ENCODE results near the gene TNXB.
"Not testable (repeated sequence)": the region's sequence is repeated elsewhere in the genome, so short reads cannot be mapped to it uniquely, and the experiment has no call there.

Gene TNXB

DNA sequence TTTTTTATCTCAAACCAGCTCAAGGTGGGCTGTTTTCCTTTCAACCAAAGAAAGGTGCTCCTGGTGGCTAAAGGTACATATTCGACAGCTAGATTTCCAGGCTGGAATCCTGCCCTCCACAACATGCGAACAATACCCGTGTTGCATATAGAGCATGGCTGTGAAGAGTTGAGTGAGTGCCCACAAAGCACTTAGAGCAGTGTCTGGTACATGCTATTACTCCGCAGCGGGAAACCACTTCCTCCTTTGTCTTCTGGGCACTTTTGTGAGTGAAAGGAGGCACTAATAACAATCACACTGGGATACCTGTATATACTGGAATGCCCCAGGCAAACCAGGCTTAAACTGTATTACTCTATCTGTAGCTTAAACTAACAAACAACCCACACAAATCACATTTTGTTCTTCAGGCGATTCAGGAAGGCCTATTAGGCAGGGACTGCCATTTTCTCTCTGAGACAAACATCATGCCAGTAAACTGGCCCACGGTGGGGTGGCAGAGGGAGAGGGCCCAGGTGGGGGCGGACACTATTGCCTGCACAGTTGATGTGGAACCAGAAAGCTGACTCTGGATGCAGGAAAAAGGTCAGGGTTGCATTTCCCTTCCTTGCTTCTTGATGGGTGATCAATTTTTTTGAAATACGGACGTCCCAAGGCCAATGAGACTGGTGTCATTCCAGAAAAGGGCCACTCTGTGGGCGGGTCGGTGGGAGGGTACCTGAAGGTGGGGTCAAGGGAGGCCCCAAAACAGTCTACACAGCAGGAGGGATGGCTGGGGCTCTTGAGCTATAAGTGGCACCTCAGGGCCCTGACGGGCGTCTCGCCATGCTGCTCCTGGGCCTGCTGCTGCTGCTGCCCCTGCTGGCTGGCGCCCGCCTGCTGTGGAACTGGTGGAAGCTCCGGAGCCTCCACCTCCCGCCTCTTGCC, 71.3 kb downstream of the TNXB start, which contains the start of gene CYP21A2:
TSS of gene CYP21A2 (plus strand) at position 818 of the 927 bp plus-strand sequence. CDS start at position 826, 8 bp downstream.
- not testable (repeated sequence) for FAIRE-seq

GRCh38 chr6:32037136-32037535, 72.0 kb downstream of the TNXB start:
- not testable (repeated sequence) for FAIRE-seq

GRCh38 chr6:32035283-32036013, 73.7 kb downstream of the TNXB start:
- not testable (repeated sequence) for FAIRE-seq

DNA sequence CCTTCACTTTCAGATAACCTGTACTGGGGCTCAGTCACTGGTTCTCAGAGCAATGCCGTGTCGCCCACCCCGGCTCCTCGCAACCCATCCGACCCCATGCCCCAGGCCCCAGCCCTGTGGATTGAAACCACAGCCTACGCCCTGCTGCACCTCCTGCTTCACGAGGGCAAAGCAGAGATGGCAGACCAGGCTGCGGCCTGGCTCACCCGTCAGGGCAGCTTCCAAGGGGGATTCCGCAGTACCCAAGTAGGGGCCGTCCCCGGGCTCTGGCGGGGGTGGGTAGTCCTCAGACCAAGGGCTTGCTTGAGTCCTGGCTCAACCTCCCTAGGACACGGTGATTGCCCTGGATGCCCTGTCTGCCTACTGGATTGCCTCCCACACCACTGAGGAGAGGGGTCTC, 79.6 kb downstream of the TNXB start:
- not testable (repeated sequence) for FAIRE-seq

DNA sequence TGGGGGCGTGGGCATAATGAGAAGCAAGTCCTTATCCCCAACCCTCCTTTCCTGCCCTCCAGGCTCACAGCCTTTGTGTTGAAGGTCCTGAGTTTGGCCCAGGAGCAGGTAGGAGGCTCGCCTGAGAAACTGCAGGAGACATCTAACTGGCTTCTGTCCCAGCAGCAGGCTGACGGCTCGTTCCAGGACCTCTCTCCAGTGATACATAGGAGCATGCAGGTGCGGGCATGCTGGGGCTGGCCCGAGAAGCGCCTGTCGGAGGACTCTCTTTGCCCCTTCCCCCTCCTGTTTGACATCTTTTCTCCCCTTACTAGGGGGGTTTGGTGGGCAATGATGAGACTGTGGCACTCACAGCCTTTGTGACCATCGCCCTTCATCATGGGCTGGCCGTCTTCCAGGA, 80.5 kb downstream of the TNXB start:
- not testable (repeated sequence) for FAIRE-seq

DNA sequence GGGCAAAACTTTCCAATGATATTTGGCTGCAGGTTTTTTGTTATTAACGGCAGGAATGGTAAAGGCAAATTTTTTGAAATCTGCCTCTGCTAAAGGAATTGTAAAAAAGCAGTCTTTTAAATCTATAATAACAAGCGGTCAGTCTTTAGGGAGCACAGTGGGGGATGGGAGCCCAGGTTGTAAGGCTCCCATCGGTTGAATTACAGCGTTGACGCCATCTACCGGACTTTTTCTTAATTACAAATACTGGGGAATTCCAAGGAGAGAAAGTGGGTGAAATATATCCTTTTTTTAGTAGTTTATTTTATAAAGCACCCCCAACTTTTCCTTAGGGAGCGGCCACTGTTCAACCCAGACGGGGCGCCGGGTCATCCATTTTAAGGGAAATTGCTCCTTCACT, 87.0 kb downstream of the TNXB start:
- FAIRE-seq, result peak; percentile 96

GRCh38 chr6:32014547-32014946, 94.6 kb downstream of the TNXB start, which contains the start of gene C4B:
Gene C4B, plus strand, starts transcription at chr6:32014795. Its CDS starts 51 bp downstream, at chr6:32014846.
- FAIRE-seq, result not testable (repeated sequence)

DNA sequence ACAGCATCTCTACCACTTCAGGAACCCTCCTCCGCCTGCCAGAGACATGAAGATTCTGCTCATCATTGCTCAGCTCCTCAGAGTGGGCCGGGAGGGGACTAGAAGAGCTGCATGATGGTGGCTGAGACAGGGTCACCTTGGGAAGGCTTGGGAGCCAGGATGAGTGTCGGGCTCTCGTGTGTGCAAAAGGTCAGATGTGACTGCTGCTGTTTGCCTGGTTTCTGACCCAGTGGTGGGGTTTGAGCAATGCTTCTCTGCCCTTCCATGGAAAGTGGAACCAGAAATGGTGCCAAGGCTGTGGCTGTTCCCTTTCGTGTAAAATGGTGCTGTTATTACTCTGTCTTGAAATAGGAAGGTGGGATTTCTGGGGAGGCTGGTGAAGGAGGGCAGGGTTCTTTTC, 95.4 kb downstream of the TNXB start:
- FAIRE-seq, result not testable (repeated sequence)

DNA sequence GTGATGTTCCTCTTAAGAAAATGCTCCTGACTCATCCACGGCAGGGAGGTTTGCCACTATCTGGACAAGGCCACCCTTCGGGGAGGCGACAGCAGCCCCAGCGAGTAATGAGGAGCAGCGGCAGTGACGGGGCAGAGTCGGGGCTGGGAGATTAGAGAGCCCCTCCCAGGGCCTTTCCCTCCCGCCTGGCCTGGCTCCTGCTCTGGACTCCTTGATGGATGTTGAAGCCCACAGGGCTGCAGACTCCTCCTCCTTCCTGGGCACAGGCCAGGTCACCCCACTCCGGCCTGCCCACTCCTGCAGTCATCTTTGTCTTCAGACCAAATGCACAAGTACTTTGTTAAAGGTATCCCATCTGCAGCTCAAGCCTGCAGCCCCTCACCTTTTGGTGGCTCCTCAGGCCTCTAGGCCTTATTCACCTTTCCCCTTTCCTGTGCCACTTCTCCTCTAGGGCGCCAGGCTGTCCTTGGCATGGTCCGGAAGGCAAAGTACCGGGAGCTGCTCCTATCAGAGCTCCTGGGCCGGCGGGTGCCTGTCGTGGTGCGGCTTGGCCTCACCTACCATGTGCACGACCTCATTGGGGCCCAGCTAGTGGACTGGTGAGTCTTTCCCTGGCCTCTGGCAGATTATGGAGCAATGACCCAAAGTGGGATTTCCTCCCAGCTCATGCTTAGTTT, 96.1 kb downstream of the TNXB start:
- FAIRE-seq, result not testable (repeated sequence)

- FAIRE-seq, result not testable (repeated sequence)
Measured at GRCh38 chr6:32010856-32011530, 98.1 kb downstream of the TNXB start.

DNA sequence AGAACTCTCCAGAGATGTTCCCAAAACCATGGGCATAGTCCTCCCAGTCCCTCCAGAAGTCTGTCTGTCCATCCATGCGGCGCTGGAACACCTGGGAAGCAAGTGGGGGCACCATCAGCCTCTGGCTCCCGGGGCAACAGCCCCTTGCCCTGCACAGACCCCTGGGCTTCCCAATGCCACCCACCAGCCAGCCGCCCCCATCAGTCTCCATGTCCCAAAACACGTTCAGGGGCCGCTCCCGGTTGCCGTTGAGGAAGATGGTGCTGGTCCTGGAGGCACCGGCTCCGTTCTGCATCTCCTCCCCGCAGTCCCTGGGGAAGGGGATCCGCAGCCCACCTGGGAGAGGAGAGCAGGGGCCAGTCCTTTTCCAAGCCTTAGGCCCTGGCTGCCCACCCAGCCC, 99.6 kb downstream of the TNXB start:
- not testable (repeated sequence) for FAIRE-seq

- not testable (repeated sequence) for FAIRE-seq
Measured at GRCh38 chr6:32008616-32009015, 100.5 kb downstream of the TNXB start.

GRCh38 chr6:32008037-32008436, 101.1 kb downstream of the TNXB start:
- not testable (repeated sequence) for FAIRE-seq

- FAIRE-seq, result not testable (repeated sequence)
Measured at GRCh38 chr6:32007086-32007485, 102.1 kb downstream of the TNXB start.

DNA sequence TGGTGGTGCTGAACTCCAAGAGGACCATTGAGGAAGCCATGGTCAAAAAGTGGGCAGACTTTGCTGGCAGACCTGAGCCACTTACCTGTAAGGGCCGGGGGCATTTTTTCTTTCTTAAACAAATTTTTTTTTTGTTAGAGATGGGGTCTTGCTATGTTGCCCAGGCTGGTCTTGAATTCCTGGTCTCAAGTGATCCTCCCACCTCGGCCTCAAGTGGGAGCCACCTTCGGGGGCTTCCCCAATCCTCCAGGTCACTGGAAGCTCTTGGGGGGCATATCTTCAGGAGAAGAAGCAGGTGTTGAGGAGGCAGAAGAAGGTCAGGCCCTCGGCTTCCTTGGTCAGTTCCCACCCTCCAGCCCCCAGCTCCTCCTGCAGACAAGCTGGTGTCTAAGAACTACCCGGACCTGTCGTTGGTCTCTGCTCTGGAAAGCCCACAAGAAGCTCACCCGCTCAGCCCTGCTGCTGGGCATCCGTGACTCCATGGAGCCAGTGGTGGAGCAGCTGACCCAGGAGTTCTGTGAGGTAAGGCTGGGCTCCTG, 103.1 kb downstream of the TNXB start:
- FAIRE-seq, result not testable (repeated sequence)

- not testable (repeated sequence) for FAIRE-seq
Measured at GRCh38 chr6:32005538-32005880, 103.6 kb downstream of the TNXB start.

- FAIRE-seq, result not testable (repeated sequence)
Measured at GRCh38 chr6:32004864-32005537, 104.1 kb downstream of the TNXB start.

DNA sequence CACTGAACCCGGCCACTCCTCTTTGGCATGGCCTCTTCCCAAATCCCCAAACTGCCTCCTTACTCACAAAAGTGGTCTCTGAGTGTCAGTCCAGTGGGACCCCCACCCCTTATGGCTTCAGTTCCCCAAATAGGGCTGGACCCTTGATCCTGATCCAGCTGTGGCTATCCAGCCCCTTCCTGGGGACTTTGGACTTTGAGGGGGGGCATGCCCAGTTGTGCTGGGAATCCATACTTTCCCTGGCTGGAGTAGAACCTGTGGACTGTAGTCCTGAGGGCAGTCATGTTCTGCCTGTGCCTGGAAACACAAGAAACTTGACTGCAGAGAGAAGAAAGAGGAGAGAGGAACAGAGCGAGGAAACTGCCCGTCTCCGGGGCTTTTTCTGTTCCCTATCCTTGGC, 104.7 kb downstream of the TNXB start:
- not testable (repeated sequence) for FAIRE-seq

GRCh38 chr6:32003301-32003700, 105.8 kb downstream of the TNXB start:
- FAIRE-seq, result not testable (repeated sequence)

DNA sequence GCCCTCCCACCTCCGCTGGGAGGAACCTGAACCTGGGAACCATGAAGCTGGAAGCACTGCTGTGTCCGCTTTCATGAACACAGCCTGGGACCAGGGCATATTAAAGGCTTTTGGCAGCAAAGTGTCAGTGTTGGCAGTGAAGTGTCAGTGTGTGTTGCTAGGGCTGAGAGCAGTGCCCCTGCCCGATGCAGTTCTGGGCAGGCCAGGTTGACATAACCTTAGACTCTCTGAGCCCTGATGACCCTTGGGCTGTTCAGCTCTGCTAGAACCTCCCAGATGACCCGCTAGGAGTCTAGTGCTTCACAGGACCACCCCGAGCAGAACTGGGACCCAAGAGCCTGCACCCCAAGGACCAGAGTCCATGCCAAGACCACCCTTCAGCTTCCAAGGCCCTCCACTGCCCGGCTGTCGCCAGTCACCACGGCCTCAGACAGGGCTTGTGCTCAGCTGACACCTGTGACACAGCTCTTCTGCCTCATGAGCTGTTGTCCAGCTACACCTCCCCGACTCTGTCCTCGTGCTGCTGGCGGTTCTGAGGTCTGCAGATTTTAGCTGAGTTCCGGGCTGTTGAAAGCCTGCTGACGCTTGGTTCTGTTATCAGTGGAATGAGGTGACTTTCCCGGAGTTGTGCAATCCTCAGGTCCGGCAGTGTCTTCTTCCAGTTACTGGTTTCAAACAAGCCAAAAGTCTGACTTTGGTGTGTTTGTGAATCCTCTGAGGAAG, 106.4 kb downstream of the TNXB start:
- FAIRE-seq, result not testable (repeated sequence)

- not testable (repeated sequence) for FAIRE-seq
Measured at GRCh38 chr6:31996385-31996784, 112.8 kb downstream of the TNXB start.
